ENCODE data around the gene PLCB1.
"Not testable (repeated sequence)": the region's sequence is repeated elsewhere in the genome, so short reads cannot be mapped to it uniquely, and the experiment has no call there.

The PLCB1 gene

DNA sequence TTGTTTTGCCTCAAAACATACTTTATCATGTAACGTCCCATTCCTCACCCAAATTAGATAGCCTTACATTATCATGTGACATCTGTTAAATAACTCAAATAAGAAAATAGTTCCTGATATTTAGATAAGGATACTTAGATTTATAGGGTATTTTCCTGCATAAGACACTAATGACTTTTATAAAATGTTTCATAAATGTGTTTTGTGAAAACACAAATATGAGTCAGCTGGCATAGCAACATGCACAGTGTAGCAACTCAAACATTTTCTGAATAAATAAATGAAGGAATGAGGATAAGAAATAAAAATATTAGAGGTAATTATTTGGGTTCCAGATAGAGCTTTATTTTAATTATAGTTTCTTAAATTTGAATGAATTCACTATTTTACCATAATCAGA, 476.4 kb downstream of the PLCB1 start:
- DNase-seq (ENCODE audit: low read depth): no peak

DNA sequence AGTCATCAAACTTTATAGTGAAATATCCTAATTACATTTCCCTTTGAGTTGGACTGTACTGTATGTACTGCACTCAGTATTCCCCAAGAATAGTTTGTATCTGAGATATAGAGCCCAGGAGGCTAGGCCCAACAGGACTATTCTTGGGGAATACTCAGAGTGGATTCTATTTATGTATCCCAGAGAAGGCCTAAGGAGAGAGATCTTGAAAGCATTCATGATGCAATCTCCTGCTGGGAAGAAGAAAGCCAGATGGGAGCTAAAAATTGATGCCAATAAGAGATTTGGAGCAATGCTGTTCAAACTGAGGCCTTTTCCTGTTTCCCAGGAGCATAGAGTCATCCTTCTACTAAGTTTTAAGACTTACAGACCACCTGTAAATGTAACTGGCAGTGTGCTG, 484.7 kb downstream of the PLCB1 start:
- no peak for DNase-seq (ENCODE audit: low read depth)

DNA sequence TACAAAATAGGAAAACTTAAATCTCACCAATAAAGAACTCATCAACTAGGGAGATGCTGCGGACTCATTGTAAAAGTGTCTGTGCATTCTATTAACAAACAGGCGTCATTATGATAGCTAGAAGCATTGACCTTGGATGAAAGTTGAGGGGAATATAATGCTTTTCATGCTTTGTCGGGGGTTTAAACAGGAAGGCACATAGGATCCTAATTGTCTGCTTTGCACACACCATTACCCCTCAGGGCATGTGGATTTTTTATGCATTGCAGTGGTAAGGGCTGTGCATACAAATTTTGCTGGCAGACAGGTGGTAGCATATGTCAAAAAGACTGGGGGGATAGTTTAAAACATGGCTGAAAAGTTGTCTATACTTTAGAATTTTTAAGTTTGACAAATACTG, 488.9 kb downstream of the PLCB1 start:
- no peak for DNase-seq (ENCODE audit: low read depth)

DNA sequence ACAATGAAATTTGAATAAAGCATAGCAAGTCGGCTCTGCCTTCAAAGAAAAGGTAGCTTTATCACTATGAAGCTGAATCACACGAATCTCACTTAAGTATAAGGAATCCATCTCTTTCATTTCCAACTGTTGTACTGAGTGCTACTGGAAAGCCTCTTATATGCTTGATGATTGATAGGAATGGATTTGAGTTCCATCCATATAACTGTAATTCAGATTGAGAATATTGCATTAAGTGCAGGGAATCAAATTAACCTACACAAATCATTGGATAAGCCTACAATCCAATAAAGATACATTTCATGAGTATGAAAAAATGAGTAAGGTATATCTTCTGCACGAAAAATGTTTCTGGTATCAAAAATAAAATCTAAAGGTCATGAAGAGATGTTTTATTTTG, 492.0 kb downstream of the PLCB1 start:
- DNase-seq (ENCODE audit: low read depth): no peak

DNA sequence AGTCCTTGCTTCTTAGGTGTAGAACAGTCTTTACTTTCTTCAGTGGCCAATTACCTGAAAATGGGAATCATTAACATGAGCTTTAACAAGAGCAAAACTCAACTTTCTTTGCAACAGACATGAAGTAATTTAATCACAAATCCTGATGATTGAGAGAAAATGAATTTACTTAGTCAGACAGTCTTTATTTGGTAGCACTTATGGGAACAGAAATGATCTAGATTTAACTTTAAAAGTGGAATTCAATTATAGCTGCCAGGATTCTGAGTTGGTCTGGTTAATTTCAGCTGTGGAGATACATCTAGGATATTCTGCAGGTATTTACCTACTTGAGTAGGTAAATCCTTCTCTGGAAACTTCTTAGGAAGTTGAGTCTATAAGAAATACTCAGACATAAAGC, 492.6 kb downstream of the PLCB1 start:
- no peak for DNase-seq (ENCODE audit: low read depth)

DNA sequence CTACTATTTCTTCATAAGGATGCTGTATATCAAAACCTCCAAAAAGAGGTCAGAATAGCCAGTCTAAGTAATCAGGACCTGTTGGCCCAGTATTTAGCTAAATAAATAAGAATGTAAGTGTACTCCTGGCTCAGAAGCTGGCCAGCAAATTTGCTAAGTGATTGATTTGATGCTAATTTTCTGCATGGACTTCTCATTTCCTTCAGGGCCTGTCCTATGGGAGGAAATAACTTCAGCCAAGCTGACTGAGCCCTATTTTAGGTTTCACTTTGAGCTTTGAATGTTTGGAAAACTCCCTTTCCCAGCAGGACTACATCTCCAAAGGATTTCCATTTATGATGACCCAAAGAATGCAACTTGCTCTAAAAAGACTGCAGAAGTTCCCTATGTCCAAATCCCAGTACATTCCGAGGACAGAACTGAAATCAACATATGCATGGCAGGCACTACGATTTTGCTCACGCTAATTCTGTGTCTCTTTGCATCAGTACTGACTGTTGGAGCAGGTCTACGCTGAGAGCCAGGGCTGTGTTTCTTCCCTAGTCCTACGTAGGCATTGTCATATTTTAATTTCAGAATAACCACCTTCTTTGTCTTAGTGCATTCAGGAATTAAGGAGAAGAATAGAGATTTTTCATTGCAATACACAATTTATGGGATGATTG, 495.4 kb downstream of the PLCB1 start:
- DNase-seq (ENCODE audit: low read depth): no peak

DNA sequence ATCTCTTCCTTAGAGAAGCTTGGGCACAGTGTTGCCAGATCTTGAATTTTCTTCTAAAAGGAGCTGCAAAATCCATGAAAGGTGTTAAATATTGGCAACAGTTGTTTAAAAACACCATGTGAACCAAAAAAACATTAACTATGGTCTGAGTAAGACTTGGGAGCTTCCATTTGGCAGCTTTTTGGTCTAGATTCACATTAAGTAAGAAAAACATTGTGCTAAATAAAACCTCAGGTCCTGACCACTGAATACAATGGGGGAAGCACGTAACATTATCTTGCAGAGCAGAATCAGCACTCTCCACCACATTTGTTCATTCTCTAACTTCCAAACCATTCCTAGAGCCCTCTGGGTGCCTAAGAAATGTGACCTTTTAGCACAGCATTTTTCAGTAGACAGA, 499.2 kb downstream of the PLCB1 start:
- DNase-seq (ENCODE audit: low read depth): no peak

DNA sequence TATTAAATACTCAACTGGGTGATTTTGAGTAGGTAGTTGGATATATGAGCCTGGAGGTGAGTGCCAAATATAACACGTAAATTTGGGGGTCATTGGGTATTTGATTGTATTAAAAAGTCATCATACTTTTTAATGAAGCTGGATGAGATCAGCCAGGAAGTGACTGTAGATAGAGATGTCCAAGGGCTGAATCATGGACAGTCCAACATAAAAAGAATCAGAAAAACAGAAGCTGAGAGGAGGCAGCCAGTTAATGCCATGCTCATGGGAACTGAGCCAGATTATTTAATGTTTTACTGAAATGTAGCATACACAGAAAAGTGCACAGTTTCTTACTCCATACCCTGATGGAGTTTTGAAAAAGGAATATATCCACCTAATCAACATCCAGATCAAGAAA, 501.3 kb downstream of the PLCB1 start:
- DNase-seq (ENCODE audit: low read depth): no peak

DNA sequence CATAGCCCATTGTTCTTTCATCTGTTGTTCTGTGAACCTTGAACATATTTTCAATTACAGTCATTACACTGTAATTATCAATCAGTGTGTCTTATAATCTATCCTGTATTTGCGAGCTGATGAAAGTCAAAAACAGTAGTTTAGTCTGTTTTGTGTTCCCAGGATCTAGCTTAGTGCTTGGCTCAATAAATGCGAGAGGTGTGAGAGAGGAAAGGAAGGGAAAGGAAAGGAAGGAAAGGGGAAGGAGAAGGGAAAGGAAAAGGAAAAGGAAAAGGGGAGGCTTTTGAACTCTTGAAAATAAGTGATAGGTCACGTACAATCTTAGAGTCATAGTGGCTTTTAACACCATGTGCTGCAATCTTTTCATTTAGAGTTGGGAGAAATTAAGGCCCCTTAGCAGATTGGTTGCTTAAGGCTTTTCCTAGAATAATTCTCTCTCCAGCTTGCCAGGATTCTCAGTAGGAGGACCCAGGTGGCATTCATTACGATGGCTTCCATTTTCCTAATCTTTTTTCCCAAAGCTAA, 503.0 kb downstream of the PLCB1 start:
- no peak for DNase-seq (ENCODE audit: low read depth)

DNA sequence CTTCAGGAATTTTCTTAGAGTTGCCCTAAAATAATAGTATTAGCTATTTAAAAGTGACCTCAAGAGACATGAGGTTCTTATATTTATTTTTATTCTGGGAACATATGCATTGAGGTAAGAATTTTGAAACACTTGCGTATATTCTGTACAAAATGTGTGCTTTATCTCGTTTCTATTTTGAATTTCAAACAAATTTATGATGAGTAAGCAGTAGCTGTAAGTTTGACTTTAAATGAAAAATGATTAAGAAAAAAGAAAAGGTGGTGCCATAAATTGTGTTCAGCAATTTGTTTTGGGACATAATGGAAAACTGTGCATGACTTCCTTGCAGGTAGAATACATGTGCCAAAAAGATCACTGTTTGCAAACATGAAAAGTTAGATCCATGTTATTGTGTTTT, 503.8 kb downstream of the PLCB1 start:
- DNase-seq (ENCODE audit: low read depth): no peak

DNA sequence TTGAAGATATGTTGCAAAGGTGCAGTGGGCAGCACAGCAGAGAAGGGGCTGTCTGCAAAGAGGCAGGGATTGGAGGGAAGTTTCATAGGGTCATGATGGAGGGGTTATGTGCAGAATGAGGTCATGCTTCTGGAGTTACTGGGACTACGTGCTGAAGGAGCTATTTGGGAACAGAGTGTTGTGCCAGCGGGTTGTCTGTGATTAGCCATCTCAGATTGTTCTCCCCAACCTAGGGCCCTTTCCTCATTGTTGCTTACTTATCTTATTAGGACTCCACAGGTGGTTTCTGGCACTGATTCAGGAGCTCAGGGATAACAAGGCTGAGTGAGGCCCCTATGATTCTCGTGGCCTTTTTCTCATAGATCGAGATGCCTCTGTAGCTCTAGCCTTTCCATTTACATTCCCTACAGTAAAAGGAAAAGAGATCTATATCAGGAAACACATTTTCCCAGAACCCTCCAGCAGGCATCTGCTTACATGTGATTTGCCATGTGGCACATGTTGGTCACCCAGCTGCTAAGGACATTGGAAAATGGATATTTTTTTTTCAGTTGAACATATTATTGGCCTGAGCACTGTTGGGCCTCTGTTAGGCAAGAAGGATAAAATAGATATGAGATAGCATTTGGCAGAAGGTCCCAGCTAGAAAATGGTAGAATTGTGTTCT, 507.2 kb downstream of the PLCB1 start:
- no peak for DNase-seq (ENCODE audit: low read depth)

DNA sequence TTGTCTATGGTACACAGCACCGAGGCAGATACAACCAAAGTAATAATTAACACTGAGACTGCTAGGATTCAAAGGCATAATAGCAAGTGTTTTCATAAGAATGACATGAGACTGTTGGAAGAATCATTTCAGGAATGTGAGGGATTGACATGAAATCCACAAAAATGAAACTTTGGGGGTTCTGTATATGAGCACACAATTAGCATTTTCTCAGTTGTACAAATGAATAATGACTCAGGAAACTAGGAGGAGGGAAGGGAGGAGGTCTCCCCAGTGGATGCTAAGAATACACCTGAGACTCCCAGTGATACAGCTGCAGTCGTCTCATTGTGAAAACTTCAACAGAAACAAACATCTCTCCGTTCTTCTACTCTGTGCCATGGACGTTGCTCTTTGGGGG, 508.4 kb downstream of the PLCB1 start:
- no peak for DNase-seq (ENCODE audit: low read depth)

DNA sequence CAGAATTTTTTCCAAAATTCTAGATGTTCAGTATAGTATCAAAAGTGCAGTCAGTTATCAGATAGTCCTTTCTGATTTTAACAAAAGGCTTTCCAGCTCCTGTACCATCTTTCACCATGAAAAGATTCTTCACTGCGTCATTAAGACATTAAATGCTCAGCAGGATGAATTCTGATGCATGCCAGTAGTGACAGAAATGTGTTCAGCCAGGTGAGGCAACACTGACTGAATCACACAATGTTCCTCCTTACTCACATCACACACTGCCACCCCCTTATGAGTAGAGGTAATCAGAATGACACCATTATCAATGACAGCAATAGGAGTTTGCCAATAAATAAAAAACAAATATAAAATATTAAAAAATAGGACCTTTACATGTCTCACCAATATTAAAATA, 510.2 kb downstream of the PLCB1 start:
- no peak for DNase-seq (ENCODE audit: low read depth)

DNA sequence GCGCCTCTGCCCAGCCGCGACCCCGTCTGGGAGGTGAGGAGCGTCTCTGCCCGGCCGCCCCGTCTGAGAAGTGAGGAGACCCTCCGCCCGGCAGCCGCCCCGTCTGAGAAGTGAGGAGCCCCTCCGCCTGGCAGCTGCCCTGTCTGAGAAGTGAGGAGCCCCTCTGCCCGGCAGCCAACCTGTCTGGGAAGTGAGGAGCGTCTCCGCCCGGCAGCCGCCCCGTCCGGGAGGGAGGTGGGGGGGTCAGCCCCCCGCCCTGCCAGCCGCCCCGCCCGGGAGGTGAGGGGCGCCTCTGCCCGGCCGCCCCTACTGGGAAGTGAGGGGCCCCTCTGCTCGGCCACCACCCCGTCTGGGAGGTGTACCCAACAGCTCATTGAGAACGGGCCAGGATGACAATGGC, 512.4 kb downstream of the PLCB1 start:
- DNase-seq (ENCODE audit: low read depth): not testable (repeated sequence)

DNA sequence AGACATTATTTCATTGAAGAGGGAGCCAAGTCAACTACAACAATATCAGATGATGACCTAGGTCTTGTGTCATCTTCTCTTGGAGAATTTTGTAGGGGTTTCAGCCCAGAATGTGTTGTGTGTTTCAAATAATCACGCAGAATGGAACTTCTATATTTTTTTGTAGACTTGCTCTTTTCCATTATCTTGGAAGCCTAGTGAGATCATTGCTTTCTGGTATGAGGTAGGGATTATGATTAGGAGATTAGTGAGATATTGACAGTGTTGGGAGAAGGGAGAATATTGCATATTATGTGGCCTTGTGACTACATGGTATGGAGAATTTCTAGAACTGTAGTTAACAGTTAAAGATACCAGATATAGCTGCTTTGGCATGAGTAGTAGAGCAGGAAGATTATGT, 513.3 kb downstream of the PLCB1 start:
- DNase-seq (ENCODE audit: low read depth): no peak

DNA sequence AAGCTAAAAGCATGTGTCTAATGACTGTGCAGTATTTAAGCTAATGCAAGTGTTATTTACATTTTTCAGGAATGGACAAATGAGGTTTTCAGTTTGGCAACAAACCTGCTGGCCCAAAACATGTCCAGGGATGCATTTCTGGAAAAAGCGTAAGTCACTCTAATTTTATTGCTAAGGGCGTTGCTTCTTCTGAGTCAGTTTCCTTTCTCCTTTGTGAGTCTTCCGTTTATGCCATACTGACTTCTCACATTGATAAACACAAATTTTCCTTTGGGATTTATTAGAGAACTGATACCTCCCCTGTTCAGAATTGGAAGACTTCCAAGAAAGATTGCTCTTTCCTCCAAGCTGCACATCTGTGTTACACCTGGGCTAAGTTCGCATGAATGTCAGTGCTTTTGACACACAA, 514.0 kb downstream of the PLCB1 start:
- DNase-seq (ENCODE audit: low read depth): no peak

DNA sequence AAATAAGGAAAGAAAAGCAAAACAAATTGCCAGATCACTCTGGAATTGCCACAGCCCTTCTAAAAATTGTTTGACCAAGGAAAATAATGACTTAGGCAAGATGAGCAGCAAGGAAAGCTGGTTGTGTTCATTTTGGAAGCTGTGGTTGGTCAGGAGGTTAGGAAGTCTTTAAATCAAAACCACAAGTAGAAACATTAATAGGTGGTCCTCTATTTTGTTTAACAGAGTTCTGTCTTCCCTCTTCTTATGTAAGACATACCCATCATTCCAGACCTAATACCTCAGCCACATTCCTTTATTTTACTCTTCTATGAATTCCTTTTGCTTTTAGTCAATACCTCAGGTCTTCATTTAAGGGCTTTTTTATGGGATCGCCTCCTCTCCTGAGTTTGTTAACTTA, 514.6 kb downstream of the PLCB1 start:
- no peak for DNase-seq (ENCODE audit: low read depth)

DNA sequence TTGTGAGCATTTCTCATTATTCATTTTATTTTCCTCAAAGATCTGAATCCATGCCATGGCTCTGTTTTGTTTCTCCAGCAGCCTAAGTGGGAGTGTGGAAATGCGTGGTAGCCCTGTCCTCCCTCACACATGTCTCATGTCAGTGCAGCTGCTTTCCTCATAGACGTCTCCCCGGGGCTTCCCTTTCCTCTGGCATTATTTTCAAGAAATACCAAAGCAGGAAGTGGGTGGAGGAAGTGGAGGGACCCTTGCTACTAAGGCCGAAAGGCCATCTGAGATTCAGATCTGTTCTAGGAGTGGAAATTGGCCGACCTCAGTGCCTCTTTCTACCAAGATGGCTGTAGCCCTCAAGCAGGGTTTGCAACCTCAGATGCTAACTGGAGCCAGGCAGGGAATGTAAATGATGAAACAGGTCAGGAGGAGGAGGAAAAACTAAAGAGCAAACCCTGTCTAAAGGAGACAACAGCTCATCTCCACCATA, 515.9 kb downstream of the PLCB1 start:
- DNase-seq (ENCODE audit: low read depth): no peak

DNA sequence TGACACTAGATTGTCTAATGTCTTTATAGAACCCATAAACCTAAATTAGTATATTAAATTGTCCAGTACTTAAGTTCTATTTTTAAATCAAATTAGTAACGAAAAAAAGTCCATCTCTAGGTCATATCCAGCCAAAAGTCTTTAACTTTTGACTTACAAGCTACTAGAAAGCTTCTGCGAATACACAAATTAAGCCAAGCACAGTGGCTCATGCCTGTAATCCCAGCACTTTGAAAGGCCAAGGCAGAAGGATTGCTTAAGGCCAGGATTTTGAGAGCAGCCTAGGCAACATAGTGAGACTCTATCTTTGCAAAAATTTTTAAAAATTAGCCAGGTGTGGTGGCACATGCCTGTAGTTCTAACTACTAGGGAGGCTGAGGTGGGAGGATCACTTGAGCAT, 516.4 kb downstream of the PLCB1 start:
- no peak for DNase-seq (ENCODE audit: low read depth)

DNA sequence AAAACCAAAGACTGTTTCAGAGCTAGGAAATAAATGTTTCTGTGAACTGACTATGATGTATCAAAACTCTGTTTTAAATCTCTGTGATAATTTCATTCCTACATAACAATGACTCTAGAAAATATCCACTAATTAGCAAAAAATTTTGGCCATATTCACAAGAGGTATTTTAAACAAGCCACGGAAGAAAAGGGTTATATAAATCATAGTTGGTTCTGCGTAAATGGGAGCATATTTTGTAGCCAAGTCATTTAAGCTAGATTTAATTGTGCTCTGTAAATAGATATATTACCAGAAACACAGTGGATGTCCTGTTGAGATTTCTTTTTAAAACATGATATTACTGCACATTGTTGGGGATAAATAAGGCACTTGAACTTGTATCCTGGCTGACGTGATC, 520.3 kb downstream of the PLCB1 start:
- DNase-seq (ENCODE audit: low read depth): no peak

DNA sequence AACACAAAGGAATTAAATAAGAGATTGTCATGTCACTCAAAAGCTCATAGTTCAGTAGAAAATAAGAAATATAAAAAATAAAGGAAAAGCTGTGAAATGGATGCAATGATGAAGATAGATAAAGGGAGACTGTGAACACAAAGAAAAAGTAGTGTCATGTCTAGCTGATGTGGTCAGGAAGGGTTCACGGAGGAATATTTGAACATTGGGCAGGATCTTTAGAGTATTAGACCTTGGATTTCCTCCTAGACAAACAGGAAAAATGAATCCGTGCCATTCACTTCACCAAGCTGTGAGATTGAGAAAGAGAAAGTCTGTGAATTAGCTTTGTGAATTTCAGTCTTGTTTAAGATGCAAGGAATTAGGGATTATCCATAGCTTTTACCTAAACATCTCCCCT, 522.4 kb downstream of the PLCB1 start:
- DNase-seq (ENCODE audit: low read depth): no peak

DNA sequence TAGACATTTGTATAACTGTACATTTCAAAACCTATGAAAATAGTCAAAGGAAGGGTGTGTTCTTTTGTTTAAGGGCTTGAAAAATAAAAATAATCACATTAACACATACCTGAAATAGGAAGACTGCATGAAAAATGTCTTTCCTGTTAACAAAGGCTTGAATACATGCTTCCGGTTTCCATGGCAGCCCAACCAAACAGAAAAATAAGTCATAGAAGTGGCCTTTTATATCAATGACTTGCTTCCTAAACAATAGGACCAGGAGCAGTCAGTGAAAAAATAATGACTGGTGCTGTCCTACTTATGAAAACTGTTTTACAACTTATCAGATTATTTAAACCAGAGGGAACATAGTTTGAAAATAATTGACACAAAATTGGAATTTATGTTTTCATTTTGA, 524.3 kb downstream of the PLCB1 start:
- DNase-seq (ENCODE audit: low read depth): no peak

DNA sequence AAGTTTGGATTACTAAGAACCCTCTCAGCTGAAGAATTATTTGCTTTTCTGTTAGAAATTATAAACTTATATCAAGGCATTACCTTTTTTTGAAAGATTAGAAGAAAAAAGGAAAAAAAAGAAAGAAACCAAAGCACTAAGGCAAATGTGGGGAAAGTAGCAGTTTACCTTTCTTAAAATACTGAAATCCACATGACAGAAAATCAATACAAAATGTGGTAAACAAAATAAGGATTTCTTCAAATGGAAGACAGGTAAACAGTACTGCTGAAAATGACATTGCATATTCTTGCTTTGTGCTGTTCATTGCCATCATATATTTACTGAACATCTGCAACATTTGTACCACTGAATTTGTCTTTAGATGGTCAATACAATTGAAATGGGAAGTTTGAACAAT, 525.6 kb downstream of the PLCB1 start:
- no peak for DNase-seq (ENCODE audit: low read depth)

DNA sequence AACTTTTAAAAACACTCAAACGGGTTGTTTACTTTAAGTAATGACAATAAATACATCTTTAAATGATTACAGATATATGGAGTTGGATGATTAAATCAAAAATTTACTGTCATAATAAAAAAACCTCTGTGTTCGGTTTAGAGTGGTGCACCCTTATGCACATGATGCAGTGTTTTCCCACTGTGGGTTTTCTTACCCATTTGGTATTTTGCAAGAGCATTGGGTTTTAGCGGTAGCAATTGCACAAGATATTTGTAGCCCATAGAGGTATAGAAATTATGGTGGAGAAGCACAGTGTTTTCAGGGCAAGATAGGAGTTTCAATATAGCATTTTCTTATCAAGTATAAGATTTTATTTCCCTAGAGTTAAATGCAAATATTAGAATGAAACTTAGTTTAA, 526.0 kb downstream of the PLCB1 start:
- no peak for DNase-seq (ENCODE audit: low read depth)

Data from activated T-cell treated with anti-CD3 and anti-CD28 coated beads for 48 hours (primary cell).